Measurements from ENCODE around the gene GBP6.

DNA sequence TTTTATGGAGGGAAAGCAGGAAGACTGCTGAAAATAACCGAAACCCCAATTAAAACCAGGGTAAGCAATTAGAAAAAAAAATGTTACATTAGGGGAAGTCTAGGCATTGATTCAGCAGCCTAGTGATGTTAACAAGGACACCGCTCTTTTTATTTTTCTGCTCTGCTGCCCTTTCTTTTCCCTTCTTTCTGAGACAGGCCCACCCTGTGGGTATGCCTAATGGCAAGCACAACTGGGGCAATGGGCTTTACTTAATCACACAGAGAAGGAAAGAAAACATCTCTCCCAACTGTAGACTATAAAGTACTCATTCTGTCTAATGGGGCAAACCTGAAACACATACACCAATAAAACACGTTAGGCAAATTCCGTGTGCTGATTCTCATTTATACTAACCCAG is 69.6 kb downstream of the GBP6 start:
- TF ChIP-seq CTCF (IDR thresholded peaks at IDR 0.05; ENCODE audit: insufficient read depth, low read length, poor library complexity, severe bottlenecking), result no peak
- TF ChIP-seq EZH2phosphoT487 (conservative IDR thresholded peaks at IDR 0.05; ENCODE audit: low read length), result no peak

All from SU-DHL-6 (cell line).